ENCODE data around the gene E4F1. TPM values are rescaled to one million over a fixed set of nuclear protein-coding genes. Genes with fewer than 3 reads are reported as not detected.
A peak's percentile ranks its signal among the peaks of the same experiment; 100 is the strongest.

Gene E4F1
- total and polyA plus RNA-seq, 2 of the 8 experiments (the other 6 are each of a cell fraction or from before 2014, with no cell fraction given): 22.2 to 27.0 TPM

GRCh38 chr16:2244301-2244700 is 20.9 kb downstream of the E4F1 start:
- Histone ChIP-seq H3K27ac (ENCODE audit: low read depth, low read length) (no peak overlapping the region), H3K79me2 (ENCODE audit: control insufficient read depth in 1 of 2, insufficient read depth in 2 of 2, low read length in 2 of 2) (peaks cover 0 to 8% of the 10 kb centered on the region in 2 experiments; a peak in 2 of 4 replicates), H2BK20ac (ENCODE audit: low read length) (no peak overlapping the region), H3K79me1 (ENCODE audit: low read depth, low read length) (no peaks in the 10 kb centered on the region; the same call in 1 of the 2 replicates), H3K4ac (replicated peaks; ENCODE audit: insufficient read length, low read depth, low read length) (no peak overlapping the region), H2AFZ (ENCODE audit: low read length) (no peak overlapping the region), H3K18ac (ENCODE audit: extremely low read depth, low read length) (no peak overlapping the region), H2BK5ac (ENCODE audit: low read depth, low read length) (no peak overlapping the region), H3K23ac (ENCODE audit: insufficient read length) (no peak overlapping the region), H3K9ac (replicated peaks in 1 of 4; ENCODE audit: extremely low read depth in 1 of 4, low read depth in 3 of 4, low read length in 3 of 4) (no peak overlapping the region), H4K91ac (replicated peaks; ENCODE audit: insufficient read length, low read length) (no peak overlapping the region), H4K8ac (ENCODE audit: extremely low read depth, insufficient read depth, low read length) (no peak overlapping the region), H3K36me3 (ENCODE audit: control insufficient read depth in 2 of 4, insufficient read depth in 4 of 4, low read length in 3 of 4) (peaks cover 18 to 44% (median 32%) of the 10 kb centered on the region in 4 experiments), H3K14ac (ENCODE audit: insufficient read length) (no peak overlapping the region), H2BK15ac (ENCODE audit: low read length) (no peak overlapping the region), H3K56ac (replicated peaks; ENCODE audit: insufficient read length, low read depth, low read length) (no peak overlapping the region), H4K20me1 (replicated peaks in 1 of 2; ENCODE audit: control insufficient read depth in 1 of 2, insufficient read depth in 2 of 2, low read length in 2 of 2) (peaks cover 4 to 19% of the 10 kb centered on the region in 2 experiments), H3K27me3 (replicated peaks in 1 of 4; ENCODE audit: control insufficient read depth in 3 of 4, extremely low read depth in 1 of 4, insufficient read depth in 3 of 4, low read length in 3 of 4) (no peaks in the 10 kb centered on the region), H2AK5ac (ENCODE audit: low read depth, low read length) (no peak overlapping the region), H2BK120ac (replicated peaks; ENCODE audit: low read depth, low read length) (no peak overlapping the region), H3K4me3 (ENCODE audit: extremely low read depth in 1 of 4, insufficient read depth in 2 of 4, low read depth in 3 of 4, low read length in 4 of 4) (no peak overlapping the region), H2BK12ac (ENCODE audit: low read depth, low read length) (no peak overlapping the region), H3K9me3 (ENCODE audit: insufficient read depth in 2 of 2, low read depth in 1 of 2, low read length in 1 of 2) (no peaks in the 10 kb centered on the region), H4K5ac (ENCODE audit: insufficient read length, low read depth, low read length) (no peak overlapping the region), H3K4me2 (ENCODE audit: insufficient read depth in 1 of 2, low read depth in 2 of 2, low read length in 2 of 2) (no peak overlapping the region), H3K23me2 (ENCODE audit: low read depth, low read length) (no peaks in the 10 kb centered on the region), H3K4me1 (replicated peaks in 1 of 4; ENCODE audit: control insufficient read depth in 3 of 4, insufficient read depth in 4 of 4, low read length in 3 of 4) (no peaks in the 10 kb centered on the region)
- FAIRE-seq (no peak), DNase-seq (ENCODE audit: low read depth in 1 of 2, low spot score in 2 of 2) (no peak)
- ChIA-PET POLR2A (ENCODE audit: partially characterized antibody) (interaction anchor here (1.6 to 1.9 kb wide), 2 partner anchors 7 to 12 kb away, joined by 3 to 5 read pairs; no protein-coding TSS in a partner anchor), CTCF (ENCODE audit: partially characterized antibody) (interaction anchor here (1.1 to 2.1 kb wide), 4 partner anchors 9 to 257 kb away, joined by 3 to 9 read pairs (median 4); partner anchors contain the start of gene DNASE1L2)
- 93% methylated on average over 17 of the region's 17 CpGs; no CpG with 5 or more reads in 1 of the 2 experiments for WGBS, 2 experiments (ENCODE audit: extremely low coverage in 1 of 2, insufficient coverage in 1 of 2, insufficient read length in 1 of 2, insufficient replicate concordance in 2 of 2, low coverage in 1 of 2, low lambda C conversion rate in 2 of 2, missing lambda C conversion rate in 1 of 2)
- peak; percentile 13 to 44 (median 41); a peak in 2 of 4 replicates for TF ChIP-seq CTCF (IDR thresholded peaks at IDR 0.05; ENCODE audit: control extremely low read depth in 1 of 3, insufficient read depth in 1 of 3, low read depth in 1 of 3, low read length in 3 of 3)
- TF ChIP-seq SAP30 (IDR thresholded peaks at IDR 0.05; ENCODE audit: insufficient read depth, insufficient replicate concordance, low read length): no peak
- peak; percentile 13 to 39; a peak in 2 of 4 replicates for TF ChIP-seq RAD21 (IDR thresholded peaks at IDR 0.05 in 1 of 2, conservative IDR thresholded peaks at IDR 0.05 in 1 of 2; ENCODE audit: low read depth in 2 of 2, low read length in 2 of 2)
- TF ChIP-seq, protein P1, sequence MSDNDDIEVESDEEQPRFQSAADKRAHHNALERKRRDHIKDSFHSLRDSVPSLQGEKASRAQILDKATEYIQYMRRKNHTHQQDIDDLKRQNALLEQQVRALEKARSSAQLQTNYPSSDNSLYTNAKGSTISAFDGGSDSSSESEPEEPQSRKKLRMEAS (IDR thresholded peaks at IDR 0.05): 0 out of 2 replicates have a peak, but pooled peaks have one; percentile 19
